HT-29 (cell line): Measurements from ENCODE around the gene GPR141. TPM values are rescaled to one million over a fixed set of nuclear protein-coding genes. Genes with fewer than 3 reads are reported as not detected.

Source experiments
- DNase-seq: peaks from one replicate; pipeline ENCODE4 v3.0.0-alpha.2; 2015; ENCODE audit warnings: low spot score
- total RNA-seq: library from RNA; depleted of rRNA; stranded (reverse); fragments of >200 nt; shearing (Covaris generic); gene quantifications from 2 replicates; pipeline ENCODE4 v1.2.3, GENCODE V29; 2014

The GPR141 gene
- total RNA-seq, 1 experiment from 2014 or later, result not detected

DNA sequence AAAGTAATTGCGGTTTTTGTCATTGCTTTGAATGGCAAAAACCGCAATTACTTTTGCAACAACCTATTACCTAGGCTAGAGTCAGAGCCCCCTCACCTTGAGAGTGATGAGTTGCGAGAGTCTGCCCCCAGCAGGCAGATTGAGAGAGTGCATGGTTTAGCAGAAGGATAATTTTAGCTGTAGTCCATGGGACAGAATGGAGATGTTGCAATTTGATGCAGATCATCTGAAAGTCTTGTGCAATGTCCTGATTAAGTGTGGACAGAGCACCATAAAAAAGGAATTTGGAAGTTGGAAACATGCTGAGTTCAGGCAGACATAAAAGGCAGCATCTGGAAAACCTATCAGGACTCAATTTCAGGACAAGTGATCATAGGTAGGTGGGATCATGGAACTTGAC lies 48.7 kb downstream of the GPR141 start:
- peak; percentile 54 for DNase-seq

- no peak for DNase-seq
These were observed 49.3 kb downstream of the GPR141 start for GRCh38 chr7:37732888-37733287.

- DNase-seq, result no peak
These were observed 51.6 kb downstream of the GPR141 start for GRCh38 chr7:37735196-37735595.

GRCh38 chr7:37738321-37738720 lies 54.8 kb downstream of the GPR141 start:
- DNase-seq, result no peak

- DNase-seq, result no peak
These were observed 56.8 kb downstream of the GPR141 start for GRCh38 chr7:37740398-37740797.

DNA sequence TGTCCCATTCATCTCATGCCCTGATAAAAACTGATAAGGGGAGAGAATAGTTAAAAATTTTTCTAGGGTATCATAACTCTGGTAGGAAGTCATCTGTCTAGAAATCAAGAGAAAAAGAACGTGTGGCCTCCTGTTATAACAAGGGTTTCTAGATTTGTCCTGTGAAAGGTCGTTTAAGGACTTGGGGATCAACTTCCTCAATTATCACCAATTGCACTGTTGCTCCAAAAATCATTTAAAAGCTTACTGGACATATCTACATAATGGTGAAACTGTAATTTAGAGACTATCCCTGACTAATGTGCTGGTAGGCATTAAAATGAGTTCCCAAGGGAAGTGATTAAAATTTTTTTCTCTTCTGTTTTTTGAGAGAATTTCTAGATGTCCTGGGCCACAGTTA lies 58.2 kb downstream of the GPR141 start:
- DNase-seq, result no peak

DNA sequence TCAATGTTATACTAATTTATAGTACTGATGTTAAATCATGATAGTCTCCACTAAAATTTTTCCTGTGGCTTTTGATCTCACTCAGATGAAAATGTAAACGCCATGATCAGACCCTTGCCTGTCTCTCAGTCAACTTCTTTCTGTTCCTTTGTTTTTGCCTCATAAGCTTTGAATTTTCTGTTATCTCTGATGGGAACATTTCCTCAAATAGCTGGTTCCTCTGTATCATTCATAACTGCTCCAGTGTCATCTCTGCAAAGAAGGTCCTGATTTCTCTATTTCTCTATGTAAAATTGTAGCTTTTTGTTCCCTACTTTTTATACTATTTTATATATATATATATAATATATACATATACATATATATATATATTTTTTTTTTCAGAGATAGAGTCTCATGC lies 67.5 kb downstream of the GPR141 start:
- no peak for DNase-seq

- no peak for DNase-seq
These were observed 70.0 kb downstream of the GPR141 start for GRCh38 chr7:37753398-37754050.

DNA sequence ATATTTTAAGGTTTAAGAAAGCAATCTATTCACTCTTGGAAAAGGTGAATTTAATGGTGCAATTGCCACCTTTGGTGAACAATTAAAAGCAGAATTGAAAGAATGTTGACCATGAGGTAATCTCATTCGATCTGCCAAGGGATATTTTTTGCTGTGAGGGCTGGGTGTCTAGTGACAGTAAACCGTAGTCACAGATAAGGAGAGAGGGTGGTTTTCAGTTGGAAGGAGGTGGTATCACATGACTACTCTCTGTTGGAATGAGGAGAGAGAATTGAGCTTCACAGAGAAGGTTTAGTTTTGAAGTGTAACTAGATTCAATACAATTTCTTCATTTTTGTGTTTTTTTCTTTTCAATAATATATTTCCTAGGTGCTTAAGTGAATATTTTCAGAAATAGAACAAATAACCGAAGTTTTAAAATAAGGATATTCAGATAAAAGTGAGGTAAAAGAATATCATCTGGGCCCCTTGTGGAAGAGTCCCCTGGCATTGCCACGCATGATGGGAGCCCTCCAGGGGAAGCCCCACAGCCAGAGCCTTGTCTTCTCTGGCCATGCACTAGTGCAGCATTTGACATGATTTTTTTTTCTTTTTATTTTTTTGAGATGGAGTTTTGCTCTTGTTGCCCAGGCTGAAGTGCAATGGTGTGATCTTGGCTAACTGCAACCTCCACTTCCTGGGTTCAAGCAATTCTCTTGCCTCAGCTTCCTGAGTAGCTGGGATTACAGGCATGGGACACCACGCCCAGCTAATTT lies 73.4 kb downstream of the GPR141 start:
- DNase-seq, result no peak

GRCh38 chr7:37757563-37757962 lies 74.0 kb downstream of the GPR141 start:
- no peak for DNase-seq

GRCh38 chr7:37758501-37759045 lies 75.0 kb downstream of the GPR141 start:
- no peak for DNase-seq

DNA sequence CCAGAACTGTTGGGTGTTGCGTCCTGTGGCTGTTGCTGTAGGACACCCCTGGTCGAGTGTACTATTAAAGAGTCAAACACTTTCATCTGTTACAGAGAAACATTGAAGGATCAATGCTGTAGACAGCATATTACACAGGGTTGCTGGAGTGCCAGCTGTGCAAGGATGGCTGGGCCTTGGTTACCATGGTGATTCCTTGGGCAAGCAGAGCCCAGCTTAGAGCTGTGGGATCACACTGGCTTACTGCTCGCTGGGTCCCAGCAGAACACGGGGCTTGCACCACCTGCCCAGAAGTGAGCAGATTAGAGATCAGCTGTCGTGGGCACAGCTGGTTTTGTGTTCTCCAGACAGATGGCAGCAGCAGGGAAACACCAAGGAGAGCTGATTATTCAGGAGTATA lies 76.0 kb downstream of the GPR141 start:
- DNase-seq, result no peak

DNA sequence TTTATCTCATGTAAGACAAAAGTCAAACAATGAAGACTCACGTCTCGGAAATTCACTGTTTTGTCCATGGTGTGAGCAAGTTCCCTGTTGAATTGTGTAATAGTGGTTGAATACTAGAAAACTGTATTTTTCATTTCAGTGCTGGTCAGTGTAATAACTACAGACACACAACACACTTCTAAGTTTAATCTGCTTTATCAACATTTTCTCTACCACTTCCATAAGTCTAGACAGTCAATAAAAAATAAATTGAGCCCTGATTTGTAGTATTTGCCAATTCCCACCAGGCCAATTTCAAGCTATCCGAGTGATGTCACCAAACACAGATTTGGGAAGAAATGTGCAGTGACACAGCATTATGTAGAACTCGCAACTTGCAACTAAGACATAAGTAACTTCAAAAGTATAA lies 81.9 kb downstream of the GPR141 start:
- no peak for DNase-seq

GRCh38 chr7:37765872-37766525 lies 82.4 kb downstream of the GPR141 start:
- DNase-seq, result no peak

DNA sequence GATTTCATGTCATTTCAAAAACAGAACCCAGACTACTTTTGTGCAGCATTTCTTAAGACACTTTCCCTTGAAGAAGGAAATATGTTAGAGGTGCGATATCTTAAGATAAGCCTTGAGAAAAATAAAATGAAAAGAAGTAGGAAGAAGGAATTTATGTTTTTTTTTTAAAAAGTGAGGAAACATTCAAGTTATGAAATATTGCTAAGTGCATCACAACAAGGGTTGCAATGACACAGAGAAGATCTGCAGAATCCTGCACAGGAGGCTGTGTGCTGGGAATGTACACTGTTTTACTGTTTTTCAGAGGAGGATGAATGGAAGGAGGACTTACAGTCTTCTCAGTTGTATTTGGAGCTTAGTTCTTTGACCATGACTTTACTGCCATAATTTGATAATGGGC lies 85.0 kb downstream of the GPR141 start:
- no peak for DNase-seq

DNA sequence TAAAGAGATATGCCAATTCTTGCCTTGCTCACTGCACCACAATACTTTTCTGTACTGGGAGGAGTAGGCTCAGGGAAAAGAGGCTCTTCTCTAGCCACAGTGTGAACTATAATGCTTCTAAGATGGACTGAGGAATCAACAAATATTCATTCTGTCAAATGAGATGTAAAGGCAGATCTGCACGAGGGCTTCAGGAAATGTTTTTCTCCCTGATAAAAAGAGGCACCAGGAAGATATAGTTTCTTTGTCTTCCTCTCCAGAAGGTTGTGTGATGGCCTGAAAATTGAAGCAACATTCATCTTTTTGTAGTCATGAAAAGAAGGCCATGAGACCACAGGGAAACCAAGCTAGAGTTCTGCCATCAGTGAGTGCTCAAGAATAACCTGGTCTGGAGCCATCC lies 85.7 kb downstream of the GPR141 start:
- no peak for DNase-seq

- no peak for DNase-seq
These were observed 86.2 kb downstream of the GPR141 start for GRCh38 chr7:37769726-37770125.

- DNase-seq, result no peak
These were observed 87.3 kb downstream of the GPR141 start for GRCh38 chr7:37770838-37771237.

DNA sequence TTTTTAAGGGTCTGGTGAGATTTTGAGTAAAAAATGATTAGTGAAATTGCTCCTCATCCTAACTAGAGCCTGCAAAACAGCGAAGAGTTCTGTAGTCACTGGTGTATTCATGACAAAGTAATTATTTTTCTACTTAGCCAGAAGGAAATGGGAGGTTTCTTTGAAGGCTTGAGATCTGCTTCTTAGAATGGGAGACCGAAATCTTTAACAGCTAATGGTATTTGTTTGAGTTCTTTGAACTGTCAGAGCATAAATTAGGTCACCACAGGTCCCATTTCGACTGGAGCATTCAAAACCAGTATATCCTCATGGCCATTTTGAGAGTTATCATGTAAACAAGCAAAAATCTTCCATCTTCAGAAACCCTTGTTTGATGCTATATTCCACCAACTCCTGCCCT lies 87.8 kb downstream of the GPR141 start:
- DNase-seq, result no peak

GRCh38 chr7:37771801-37772200 lies 88.2 kb downstream of the GPR141 start:
- no peak for DNase-seq

GRCh38 chr7:37775921-37776320 lies 92.4 kb downstream of the GPR141 start:
- DNase-seq, result no peak

DNA sequence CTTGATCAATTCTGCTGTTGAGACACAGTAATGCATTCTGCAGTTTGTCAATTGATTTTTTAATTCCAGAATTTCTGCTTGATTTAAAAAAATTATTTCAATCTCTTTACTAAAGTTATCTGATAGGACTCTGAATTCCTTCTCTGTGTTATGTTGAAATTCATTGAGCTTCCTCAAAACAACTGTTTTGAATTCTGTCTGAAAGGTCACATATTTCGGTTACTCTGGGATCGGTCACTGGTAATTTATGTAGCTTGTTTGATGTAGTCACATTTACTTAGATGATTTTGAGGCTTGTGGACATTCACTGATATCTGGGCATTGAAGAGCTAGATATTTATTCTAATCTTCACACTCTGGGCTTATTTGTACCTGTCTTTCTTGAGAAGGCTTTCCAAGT lies 97.6 kb downstream of the GPR141 start:
- DNase-seq, result no peak

DNA sequence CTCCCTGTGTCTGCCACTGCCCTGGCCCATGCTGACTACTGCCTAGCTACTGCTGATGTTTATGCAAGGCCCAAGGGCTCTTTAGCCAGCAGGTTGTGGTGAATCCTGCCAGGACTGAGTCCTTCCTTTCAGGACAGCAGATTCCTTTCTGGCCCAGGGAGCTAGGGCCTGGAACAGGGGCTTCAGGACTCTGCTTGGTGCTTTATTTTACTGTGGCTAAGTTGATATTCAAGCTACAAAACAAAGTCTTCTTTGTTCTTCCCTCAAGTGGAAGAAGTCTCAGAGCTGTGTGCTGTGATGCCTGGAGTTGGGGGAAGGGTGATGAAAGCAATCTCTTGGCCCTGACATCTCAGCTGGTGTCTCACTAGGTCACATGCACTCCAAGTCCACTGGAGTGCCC lies 98.6 kb downstream of the GPR141 start:
- DNase-seq, result no peak
